RPMI8226 (cell line): ENCODE measurements around the gene PM20D1.
"Not testable (repeated sequence)": the region's sequence is repeated elsewhere in the genome, so short reads cannot be mapped to it uniquely, and the experiment has no call there.

ENCODE experiments used
- DNase-seq: peaks from one replicate; pipeline ENCODE4 v3.0.0-alpha.2; 2015

The PM20D1 gene

GRCh38 chr1:205840146-205840923 is 9.6 kb downstream of the PM20D1 start:
- peak; percentile 13 for DNase-seq

- no peak for DNase-seq
Measured at GRCh38 chr1:205837382-205837970, 12.5 kb downstream of the PM20D1 start.

GRCh38 chr1:205834751-205835150 is 15.2 kb downstream of the PM20D1 start:
- DNase-seq: no peak

GRCh38 chr1:205832326-205832751 is 17.6 kb downstream of the PM20D1 start:
- DNase-seq: no peak

- DNase-seq: no peak
Measured at GRCh38 chr1:205827623-205828022, 22.3 kb downstream of the PM20D1 start.

- no peak for DNase-seq
Measured at GRCh38 chr1:205826995-205827394, 22.9 kb downstream of the PM20D1 start.

GRCh38 chr1:205826016-205826806 is 23.7 kb downstream of the PM20D1 start:
- no peak for DNase-seq

GRCh38 chr1:205824180-205824579 is 25.8 kb downstream of the PM20D1 start:
- DNase-seq: no peak

- not testable (repeated sequence) for DNase-seq
Measured at GRCh38 chr1:205823260-205823659, 26.7 kb downstream of the PM20D1 start.

GRCh38 chr1:205822397-205822796 is 27.5 kb downstream of the PM20D1 start:
- no peak for DNase-seq

- DNase-seq: no peak
Measured at GRCh38 chr1:205817988-205818387, 31.9 kb downstream of the PM20D1 start.

GRCh38 chr1:205817364-205817763 is 32.6 kb downstream of the PM20D1 start:
- no peak for DNase-seq

GRCh38 chr1:205813755-205814058 is 36.2 kb downstream of the PM20D1 start:
- no peak for DNase-seq

- DNase-seq: peak; percentile 95
Measured at GRCh38 chr1:205812878-205813754, 36.8 kb downstream of the PM20D1 start, which contains the start of gene SLC41A1. TSS of gene SLC41A1 (minus strand) at chr1:205813198. CDS start at chr1:205810441, 2,757 bp downstream.

- DNase-seq: peak; percentile 22
Measured at GRCh38 chr1:205812271-205812877, 37.6 kb downstream of the PM20D1 start.

- no peak for DNase-seq
Measured at GRCh38 chr1:205811660-205812059, 38.3 kb downstream of the PM20D1 start.

- no peak for DNase-seq
Measured at GRCh38 chr1:205810448-205811157, 39.3 kb downstream of the PM20D1 start.

GRCh38 chr1:205809942-205810345 is 40.0 kb downstream of the PM20D1 start:
- DNase-seq: no peak

- no peak for DNase-seq
Measured at GRCh38 chr1:205809469-205809868, 40.5 kb downstream of the PM20D1 start.

GRCh38 chr1:205805082-205805711 is 44.7 kb downstream of the PM20D1 start:
- DNase-seq: no peak

GRCh38 chr1:205804605-205805004 is 45.3 kb downstream of the PM20D1 start:
- DNase-seq: no peak
